GM10248 (cell line): ENCODE data around the gene KIF1C.

Source experiments
- CTCF ChIA-PET: fragments of 300-600 bp; sonication (Branson Sonifier 250); formaldehyde crosslinking; extraction: SDS; loops from one replicate; lab custom pipeline; 2021; ENCODE audit warnings: antibody characterized with exemption; lab: Yijun Ruan, JAX
- POLR2A ChIA-PET: fragments of 350-650 bp; sonication (Branson Sonifier 250); formaldehyde crosslinking; extraction: SDS; loops from one replicate; lab custom pipeline; 2020; ENCODE audit warnings: antibody characterized with exemption; lab: Yijun Ruan, JAX
- DNase-seq: peaks from one replicate; pipeline ENCODE4 v3.0.0; 2012; ENCODE audit errors: extremely low spot score
- TF ChIP-seq, protein P1 (sequence below): IDR thresholded peaks from 2 replicates; pipeline ENCODE4 v1.5.1; 2012; ENCODE audit warnings: mild to moderate bottlenecking, low read depth; ENCODE audit errors: extremely low read depth, missing control alignments, control extremely low read depth

The KIF1C gene

DNA sequence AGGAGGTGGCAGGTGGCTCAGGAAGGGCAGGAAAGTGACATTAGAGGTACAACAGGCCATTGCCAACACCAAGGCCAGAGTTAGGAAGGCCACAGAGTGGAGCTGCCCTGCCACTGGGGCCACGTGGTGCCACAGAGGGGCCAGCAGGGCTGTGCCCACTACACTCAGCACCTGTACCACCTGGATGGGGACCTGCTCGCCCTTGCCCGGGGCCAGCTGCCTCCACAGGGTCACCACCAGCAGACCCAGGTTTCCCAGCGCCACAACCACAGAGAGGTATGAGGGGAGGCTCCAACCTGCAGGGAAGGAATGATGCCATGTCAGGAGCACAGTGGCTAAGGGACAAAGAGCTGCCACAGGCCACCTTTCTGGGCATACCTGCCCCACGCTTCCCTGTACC is 36.3 kb downstream of the KIF1C start:
- ChIA-PET POLR2A (interaction anchor here (0.7 kb wide), 1 partner anchor 17 kb away, joined by 3 read pairs; no protein-coding TSS in a partner anchor), CTCF (no interaction called here)
- TF ChIP-seq, protein P1, sequence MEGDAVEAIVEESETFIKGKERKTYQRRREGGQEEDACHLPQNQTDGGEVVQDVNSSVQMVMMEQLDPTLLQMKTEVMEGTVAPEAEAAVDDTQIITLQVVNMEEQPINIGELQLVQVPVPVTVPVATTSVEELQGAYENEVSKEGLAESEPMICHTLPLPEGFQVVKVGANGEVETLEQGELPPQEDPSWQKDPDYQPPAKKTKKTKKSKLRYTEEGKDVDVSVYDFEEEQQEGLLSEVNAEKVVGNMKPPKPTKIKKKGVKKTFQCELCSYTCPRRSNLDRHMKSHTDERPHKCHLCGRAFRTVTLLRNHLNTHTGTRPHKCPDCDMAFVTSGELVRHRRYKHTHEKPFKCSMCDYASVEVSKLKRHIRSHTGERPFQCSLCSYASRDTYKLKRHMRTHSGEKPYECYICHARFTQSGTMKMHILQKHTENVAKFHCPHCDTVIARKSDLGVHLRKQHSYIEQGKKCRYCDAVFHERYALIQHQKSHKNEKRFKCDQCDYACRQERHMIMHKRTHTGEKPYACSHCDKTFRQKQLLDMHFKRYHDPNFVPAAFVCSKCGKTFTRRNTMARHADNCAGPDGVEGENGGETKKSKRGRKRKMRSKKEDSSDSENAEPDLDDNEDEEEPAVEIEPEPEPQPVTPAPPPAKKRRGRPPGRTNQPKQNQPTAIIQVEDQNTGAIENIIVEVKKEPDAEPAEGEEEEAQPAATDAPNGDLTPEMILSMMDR = no peak
- no peak for DNase-seq

DNA sequence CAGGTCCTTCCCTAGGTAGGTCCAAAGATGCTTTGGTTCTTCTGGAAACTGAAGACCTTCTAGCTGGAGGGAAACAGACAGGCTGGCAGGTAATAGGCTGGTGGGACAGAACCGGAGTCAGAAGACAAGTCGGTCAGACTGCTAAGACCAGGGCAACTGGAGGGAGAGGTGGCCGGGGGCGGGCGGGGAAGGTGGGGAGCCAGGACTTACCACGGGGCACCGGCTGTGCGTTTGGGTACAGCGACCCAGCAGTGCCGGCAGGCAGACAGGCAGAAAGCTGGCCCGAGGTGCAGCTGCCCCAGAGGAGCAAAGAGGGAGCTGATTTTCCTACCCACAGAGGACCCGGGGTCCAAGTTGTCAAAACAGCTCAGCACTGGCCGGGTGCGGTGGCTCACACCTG is 36.9 kb downstream of the KIF1C start:
- CTCF ChIA-PET = no interaction called here
- no peak for DNase-seq
- POLR2A ChIA-PET = interaction anchor here (0.6 to 0.7 kb wide), 2 partner anchors 18 to 28 kb away, joined by 3 to 4 read pairs; no protein-coding TSS in a partner anchor
- TF ChIP-seq, protein P1 = no peak

DNA sequence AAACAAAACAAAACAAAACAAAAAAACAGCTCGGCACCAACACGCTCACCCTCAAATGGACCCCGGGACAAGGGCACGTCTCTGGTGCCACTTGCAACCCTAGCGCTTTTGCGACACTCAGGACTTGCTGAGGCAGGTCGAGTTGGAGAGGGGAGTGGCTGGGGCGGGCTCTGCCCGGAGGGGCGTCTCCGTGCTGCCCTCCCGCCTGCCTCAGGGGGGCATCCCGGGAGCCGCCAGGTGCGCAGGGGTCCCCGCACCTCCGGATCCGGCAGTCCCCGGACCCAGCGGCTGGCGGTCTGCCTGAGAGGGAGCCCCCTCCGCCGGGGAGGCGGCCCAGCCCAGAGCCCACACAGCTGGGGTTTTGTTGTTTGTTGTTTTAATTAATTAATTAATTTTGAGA is 37.6 kb downstream of the KIF1C start, which contains the start of gene SLC52A1:
Gene SLC52A1, minus strand, starts transcription at position 112 of the 400 bp plus-strand sequence. CDS start 820 bp downstream, outside the sequence.
- no peak for DNase-seq
- POLR2A ChIA-PET = interaction anchor here (0.6 kb wide), 3 partner anchors 46 to 447 kb away, joined by 3 to 5 read pairs (median 3); no protein-coding TSS in a partner anchor
- CTCF ChIA-PET = interaction anchor here (2.0 kb wide), 1 partner anchor 11 kb away, joined by 7 read pairs; no protein-coding TSS in a partner anchor
- TF ChIP-seq, protein P1 = no peak

DNA sequence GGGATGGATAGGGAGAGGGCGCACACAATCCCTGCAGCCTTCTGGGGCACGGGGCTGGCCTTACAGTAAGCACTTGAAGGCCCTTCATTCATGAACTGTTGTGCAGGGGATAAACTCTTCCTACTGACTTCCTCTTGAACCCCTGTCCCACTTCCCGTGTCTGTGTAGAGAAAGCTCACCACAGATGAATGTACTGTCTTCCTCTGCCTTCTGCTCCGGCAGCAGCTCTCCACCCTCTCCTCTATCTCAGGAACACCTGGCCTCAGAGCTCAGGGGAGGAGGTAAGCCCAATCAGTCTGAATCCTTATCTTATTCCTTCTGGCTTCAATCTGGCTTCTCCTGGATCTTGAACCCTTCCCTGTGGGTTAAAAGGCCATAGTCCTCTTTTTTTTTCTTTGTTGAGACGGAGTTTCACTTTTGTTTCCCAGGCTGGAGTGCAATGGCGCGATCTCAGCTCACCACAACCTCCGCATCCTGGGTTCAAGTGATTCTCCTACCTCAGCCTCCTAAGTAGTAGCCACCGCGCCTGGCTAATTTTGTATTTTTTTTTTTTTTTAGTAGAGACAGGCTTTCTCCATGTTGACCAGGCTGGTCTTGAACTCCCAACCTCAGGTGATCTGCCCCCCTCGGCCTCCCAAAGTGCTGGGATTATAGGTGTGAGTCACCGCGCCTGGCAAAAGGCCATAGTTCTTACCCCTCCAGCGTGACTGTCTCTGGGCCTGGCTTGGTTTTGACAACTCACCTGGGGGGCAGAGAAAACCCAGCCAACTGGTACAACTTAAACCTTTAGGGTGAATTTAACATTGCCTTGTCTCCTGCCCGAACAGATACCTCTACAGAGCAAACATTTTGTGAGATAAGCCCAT is 44.6 kb downstream of the KIF1C start:
- TF ChIP-seq, protein P1 = no peak
- ChIA-PET POLR2A (no interaction called here), CTCF (interaction anchor here (0.9 kb wide), 1 partner anchor 11 kb away, joined by 3 read pairs; no protein-coding TSS in a partner anchor)
- DNase-seq = no peak

DNA sequence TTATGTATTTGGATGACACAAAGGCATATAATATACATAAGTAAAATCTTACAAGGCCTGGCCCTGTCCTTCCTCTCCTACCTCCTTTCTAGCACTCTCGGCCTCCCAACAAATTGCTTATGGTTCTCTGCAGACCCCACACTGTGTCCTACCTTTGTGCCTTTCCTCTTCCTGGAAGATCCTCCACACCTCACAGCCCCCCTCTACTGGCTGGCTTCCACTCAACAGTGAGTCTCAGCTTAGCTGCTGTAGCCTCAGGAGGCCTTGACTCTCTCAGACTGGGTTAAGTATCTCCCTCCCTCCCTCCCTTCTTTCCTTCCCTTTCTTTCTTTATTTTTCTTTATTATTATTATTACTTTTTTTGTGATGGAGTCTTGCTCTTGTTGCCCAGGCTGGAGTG is 45.8 kb downstream of the KIF1C start:
- TF ChIP-seq, protein P1 = no peak
- ChIA-PET POLR2A (no interaction called here), CTCF (interaction anchor here (1.7 kb wide), 1 partner anchor 11 kb away, joined by 4 read pairs; no protein-coding TSS in a partner anchor)
- DNase-seq = no peak

DNA sequence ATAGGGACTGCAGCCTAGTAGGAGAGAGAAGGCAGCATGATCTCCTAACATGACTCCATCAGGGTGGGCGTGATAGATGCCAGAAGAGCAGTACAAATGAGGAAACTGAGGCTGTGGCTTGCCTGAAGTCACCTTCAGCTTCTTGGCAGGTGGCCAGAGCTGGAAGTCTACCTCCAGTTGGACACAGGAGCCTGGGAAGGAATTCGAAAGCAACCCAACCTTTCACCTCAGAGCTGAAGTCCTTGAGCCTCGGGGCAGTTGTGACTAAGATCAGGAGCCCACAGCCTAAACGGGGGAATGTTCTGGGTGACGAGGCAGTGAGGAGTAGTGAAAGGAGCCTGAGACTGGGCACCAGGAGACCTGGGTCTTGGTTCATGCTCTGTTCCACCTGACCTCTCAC is 46.9 kb downstream of the KIF1C start:
- no peak for DNase-seq
- POLR2A ChIA-PET = no interaction called here
- CTCF ChIA-PET = interaction anchor here (1.2 to 1.7 kb wide), 4 partner anchors 13 to 89 kb away, joined by 3 to 4 read pairs (median 4); no protein-coding TSS in a partner anchor
- TF ChIP-seq, protein P1 = no peak
